Transverse colon (tissue), 4 donors: ENCODE data around the gene FKBP1C. TPM values are rescaled to one million over a fixed set of nuclear protein-coding genes. Genes with fewer than 3 reads are reported as not detected.
"Not testable (repeated sequence)": the region's sequence is repeated elsewhere in the genome, so short reads cannot be mapped to it uniquely, and the experiment has no call there.

Source experiments
- DNase-seq: peaks from one replicate; pipeline ENCODE4 v3.0.0-alpha.2; 2019
- H3K27ac ChIP-seq, 4 donors: fragments of 200-600 bp; sonication (generic); 2 replicates each; pipeline ENCODE4 v1.5.1; 2016 to 2018; ENCODE audit warnings: inconsistent platforms in 4 of 4
- H3K27me3 ChIP-seq: fragments of 200-600 bp; sonication (generic); 2 replicates; pipeline ENCODE4 v1.5.1; 2017; ENCODE audit warnings: inconsistent platforms
- H3K36me3 ChIP-seq, 4 donors: fragments of 200-600 bp; sonication (generic); 2 replicates each; pipeline ENCODE4 v1.5.1; 2017 to 2019; ENCODE audit warnings: inconsistent platforms in 4 of 4
- H3K4me1 ChIP-seq, 4 donors: fragments of 200-600 bp; sonication (generic); 2 replicates each; pipeline ENCODE4 v1.5.1; 2017 to 2020; ENCODE audit warnings: inconsistent platforms in 4 of 4
- H3K4me3 ChIP-seq, 4 donors: fragments of 200-600 bp; sonication (generic); 1 replicate in 1 of 4; 2 replicates in 3 of 4; pipeline versions ENCODE4 v1.5.1 to v1.6.1; 2017 to 2019; ENCODE audit warnings: inconsistent platforms in 4 of 4
- H3K9me3 ChIP-seq, 2 donors: fragments of 200-600 bp; sonication (generic); 2 replicates each; pipeline ENCODE4 v1.5.1; 2017 to 2019; ENCODE audit warnings: inconsistent platforms in 2 of 2
- EP300 ChIP-seq: sonication (generic); formaldehyde crosslinking; IDR thresholded peaks from one replicate; pipeline ENCODE4 v1.6.1; 2017; ENCODE audit warnings: antibody characterized with exemption, low read depth
- POLR2A ChIP-seq: fragments of 450-650 bp; IDR thresholded peaks from one replicate; pipeline ENCODE4 v1.6.1; 2016; ENCODE audit warnings: antibody characterized with exemption, mild to moderate bottlenecking, moderate library complexity
- POLR2AphosphoS5 ChIP-seq, 3 donors: sonication (generic); formaldehyde crosslinking; IDR thresholded peaks; one replicate each; pipeline ENCODE4 v1.6.1; 2016; ENCODE audit warnings: antibody characterized with exemption in 3 of 3
- WGBS, 2 donors: methylation state at CpG; one replicate each; pipeline ENCODE4 v1.1.5; 2018; ENCODE audit warnings: low coverage in 1 of 2; 5-methylcytosine and 5-hydroxymethylcytosine counted together
- in situ Hi-C, 4 donors: fragments of 200-750 bp; cut with MboI; loops; one replicate each; pipeline versions ENCODE4 v1.15.0 to v1.15.1; 2017; ENCODE audit warnings: low sequenced_read_pairs in 3 of 4, low pct_ligation_motif_present in 1 of 4, low pct_unique_long_range_greater_than_20kb in 1 of 4
- intact Hi-C: fragments of 100-400 bp; cut with DNase I; formaldehyde crosslinking; loops from one replicate; pipeline ENCODE4 v1.15.1; 2023; ENCODE audit warnings: low total_unique reads
- total RNA-seq, 4 donors: library from RNA; depleted of rRNA; stranded (reverse); fragments of >200 nt; gene quantifications; one replicate each; pipeline ENCODE4 v1.1.0, GENCODE V29; 2016
- TF ChIP-seq, protein P1 (sequence below), 5 experiments: fragments of 200-600 bp in 3 of 5; fragments of 450-650 bp in 2 of 5; sonication (generic) in 3 of 5; IDR thresholded peaks; 1 replicate in 2 of 5; 2 replicates in 3 of 5; pipeline ENCODE4 v1.5.1; 2016 to 2017; ENCODE audit warnings: antibody characterized with exemption in 5 of 5, inconsistent platforms in 3 of 5, mild to moderate bottlenecking in 2 of 5, moderate library complexity in 1 of 5

Gene FKBP1C
- total RNA-seq, result under 1 TPM in 1 of 4 donors, not detected in 3; 0.41 TPM

DNA sequence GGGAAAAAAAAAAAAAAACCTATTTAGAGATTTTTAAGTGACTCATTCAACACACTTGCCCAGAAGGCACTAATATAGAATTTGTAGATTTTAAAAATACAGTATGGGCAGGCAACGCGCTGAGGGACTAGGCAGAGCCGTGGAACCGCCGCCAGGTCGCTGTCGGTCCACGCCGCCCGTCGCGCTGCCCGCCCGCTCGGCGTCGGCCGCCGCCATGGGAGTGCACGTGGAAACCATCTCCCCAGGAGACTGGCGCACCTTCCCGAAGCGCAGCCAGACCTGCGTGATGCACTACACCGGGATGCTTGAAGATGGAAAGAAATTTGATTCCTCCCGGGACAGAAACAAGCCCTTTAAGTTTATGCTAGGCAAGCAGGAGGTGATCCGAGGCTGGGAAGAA is at the start of gene FKBP1C:
FKBP1C (plus strand) TSS at position 127 of the 400 bp plus-strand sequence.
- H3K27ac ChIP-seq, H3K4me1 ChIP-seq, DNase-seq, H3K4me3 ChIP-seq, intact Hi-C loops, H3K36me3 ChIP-seq, in situ Hi-C loops, H3K27me3 ChIP-seq: not testable (repeated sequence)
- WGBS, 2 donors, result 94 to 100% methylated on average over 2 to 27 of the region's 27 CpGs
- peaks cover 10% of the 10 kb centered on the region in 2 donors for H3K9me3 ChIP-seq

DNA sequence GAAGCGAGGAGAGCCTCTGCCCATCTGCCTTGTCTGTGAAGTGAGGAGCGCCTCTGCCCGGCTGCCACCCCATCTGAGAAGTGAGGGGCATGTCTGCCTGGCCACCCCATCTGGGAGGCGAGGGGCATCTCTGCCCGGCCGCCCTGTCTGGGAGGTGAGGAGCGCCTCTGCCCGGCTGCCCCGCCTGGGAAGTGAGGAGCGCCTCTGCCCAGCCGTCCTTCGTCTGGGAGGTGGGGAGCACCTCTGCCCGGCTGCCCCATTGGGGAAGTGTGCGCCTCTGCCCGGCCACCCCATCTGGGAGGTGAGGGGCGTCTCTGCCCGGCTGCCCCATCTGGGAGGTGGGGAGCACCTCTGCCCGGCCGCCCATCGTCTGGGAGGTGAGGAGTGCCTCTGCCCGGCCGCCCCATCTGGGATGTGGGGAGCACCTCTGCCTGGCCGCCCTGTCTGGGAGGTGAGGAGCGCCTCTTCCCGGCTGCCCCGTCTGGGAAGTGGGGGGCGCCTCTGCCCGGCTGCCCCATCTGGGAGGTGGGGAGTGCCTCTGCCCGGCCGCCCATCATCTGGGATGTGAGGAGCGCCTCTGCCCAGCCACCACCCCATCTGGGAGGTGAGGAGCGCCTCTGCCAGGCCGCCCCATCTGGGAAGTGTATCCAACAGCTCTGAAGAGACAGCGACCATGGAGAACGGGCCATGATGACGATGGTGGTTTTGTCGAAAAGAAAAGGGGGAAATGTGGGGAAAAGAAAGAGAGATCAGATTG is 47.0 kb upstream of the FKBP1C start:
- H3K27me3 ChIP-seq, H3K27ac ChIP-seq, H3K4me1 ChIP-seq, H3K9me3 ChIP-seq, H3K4me3 ChIP-seq, intact Hi-C loops, in situ Hi-C loops, DNase-seq, H3K36me3 ChIP-seq: not testable (repeated sequence)
- WGBS, 2 donors, result 65 to 88% methylated on average over 4 to 27 of the region's 37 CpGs

DNA sequence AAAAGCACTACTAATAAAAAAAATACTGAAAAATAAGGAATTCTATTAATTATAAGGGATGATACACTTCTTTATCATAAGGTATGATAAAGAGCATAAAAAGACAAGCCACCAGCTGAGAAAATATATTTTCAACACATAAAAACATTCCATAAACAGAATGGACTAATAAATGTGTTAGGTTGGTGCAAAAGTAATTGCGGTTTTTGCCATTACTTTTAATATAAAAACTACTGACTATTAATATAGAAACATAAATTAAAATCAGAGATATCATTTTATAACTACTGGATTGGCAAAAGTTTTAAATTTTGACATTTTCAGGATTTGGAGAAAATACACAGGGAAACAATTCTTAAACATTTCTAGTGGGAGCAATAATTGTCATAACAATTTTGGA is 37.1 kb upstream of the FKBP1C start:
- intact Hi-C loops, result no loop called here
- Histone ChIP-seq H3K4me3 (no peak overlapping the region), H3K9me3 (no peaks in the 10 kb centered on the region), H3K4me1 (no peaks in the 10 kb centered on the region), H3K36me3 (no peaks in the 10 kb centered on the region), H3K27me3 (no peaks in the 10 kb centered on the region), H3K27ac (no peak overlapping the region)
- no peak for TF ChIP-seq POLR2A
- TF ChIP-seq, protein P1, sequence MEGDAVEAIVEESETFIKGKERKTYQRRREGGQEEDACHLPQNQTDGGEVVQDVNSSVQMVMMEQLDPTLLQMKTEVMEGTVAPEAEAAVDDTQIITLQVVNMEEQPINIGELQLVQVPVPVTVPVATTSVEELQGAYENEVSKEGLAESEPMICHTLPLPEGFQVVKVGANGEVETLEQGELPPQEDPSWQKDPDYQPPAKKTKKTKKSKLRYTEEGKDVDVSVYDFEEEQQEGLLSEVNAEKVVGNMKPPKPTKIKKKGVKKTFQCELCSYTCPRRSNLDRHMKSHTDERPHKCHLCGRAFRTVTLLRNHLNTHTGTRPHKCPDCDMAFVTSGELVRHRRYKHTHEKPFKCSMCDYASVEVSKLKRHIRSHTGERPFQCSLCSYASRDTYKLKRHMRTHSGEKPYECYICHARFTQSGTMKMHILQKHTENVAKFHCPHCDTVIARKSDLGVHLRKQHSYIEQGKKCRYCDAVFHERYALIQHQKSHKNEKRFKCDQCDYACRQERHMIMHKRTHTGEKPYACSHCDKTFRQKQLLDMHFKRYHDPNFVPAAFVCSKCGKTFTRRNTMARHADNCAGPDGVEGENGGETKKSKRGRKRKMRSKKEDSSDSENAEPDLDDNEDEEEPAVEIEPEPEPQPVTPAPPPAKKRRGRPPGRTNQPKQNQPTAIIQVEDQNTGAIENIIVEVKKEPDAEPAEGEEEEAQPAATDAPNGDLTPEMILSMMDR (IDR thresholded peaks at IDR 0.05), result no peak
- no peak for TF ChIP-seq POLR2AphosphoS5 (IDR thresholded peaks at IDR 0.05)
- no peak for TF ChIP-seq EP300
- in situ Hi-C loops, result no loop called here
- no peak for DNase-seq
- 82 to 85% methylated on average over 1 of the region's 1 CpG for WGBS, 2 donors

DNA sequence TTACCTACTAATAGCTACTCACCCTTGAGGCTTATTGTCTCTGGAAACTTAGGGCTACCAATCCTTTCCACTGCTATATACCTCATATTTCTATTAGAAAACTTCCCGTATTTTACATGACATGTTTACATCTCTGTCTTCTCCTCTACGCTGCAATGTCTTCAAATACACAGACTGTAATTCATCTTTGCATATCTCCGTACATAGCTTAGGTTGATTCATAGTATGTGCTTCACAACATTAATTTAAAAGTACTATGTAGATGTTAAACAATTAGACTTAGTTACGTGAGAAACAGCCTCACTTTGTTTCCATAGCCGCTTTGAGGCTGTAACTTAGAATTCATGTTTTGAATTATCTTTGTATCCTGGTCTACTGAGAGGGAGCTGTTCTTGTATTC is 35.1 kb upstream of the FKBP1C start:
- no peaks in the 10 kb centered on the region for H3K27me3 ChIP-seq
- 55 to 63% methylated on average over 5 of the region's 5 CpGs for WGBS, 2 donors
- H3K9me3 ChIP-seq, result no peaks in the 10 kb centered on the region
- no peak overlapping the region for H3K27ac ChIP-seq
- TF ChIP-seq POLR2A, result no peak
- no peak for TF ChIP-seq POLR2AphosphoS5 (IDR thresholded peaks at IDR 0.05)
- TF ChIP-seq EP300, result no peak
- in situ Hi-C loops, result no loop called here
- H3K4me3 ChIP-seq, result no peak overlapping the region
- DNase-seq, result no peak
- intact Hi-C loops, result no loop called here
- no peaks in the 10 kb centered on the region for H3K36me3 ChIP-seq
- no peaks in the 10 kb centered on the region for H3K4me1 ChIP-seq

DNA sequence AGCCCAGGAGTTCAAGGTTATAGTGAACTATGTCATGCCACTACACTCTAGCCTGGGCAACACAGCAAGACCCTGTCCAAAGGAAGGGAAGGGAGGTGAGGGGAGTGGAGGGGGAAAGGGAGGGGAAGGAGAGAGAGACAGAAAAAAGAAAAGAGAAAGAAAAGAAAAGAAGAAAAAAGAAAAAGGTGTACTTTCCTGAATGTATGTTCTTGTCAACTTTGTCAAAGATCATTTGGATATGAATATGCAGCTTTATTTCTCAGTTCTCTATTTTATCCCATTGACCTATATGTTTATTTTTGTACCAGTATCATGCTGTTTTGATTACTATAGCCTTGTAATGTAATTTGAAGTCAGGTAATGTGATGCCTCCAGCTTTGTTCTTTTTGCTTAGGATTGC is 30.9 kb upstream of the FKBP1C start:
- no peaks in the 10 kb centered on the region for H3K36me3 ChIP-seq

More for the DNA sequence above, 30.9 kb upstream of the FKBP1C start:
- TF ChIP-seq EP300 (no peak), POLR2AphosphoS5 (IDR thresholded peaks at IDR 0.05) (no peak), POLR2A (no peak)
- TF ChIP-seq, protein P1 (IDR thresholded peaks at IDR 0.05), result no peak
- Histone ChIP-seq H3K9me3 (no peaks in the 10 kb centered on the region), H3K27me3 (no peaks in the 10 kb centered on the region), H3K27ac (no peak overlapping the region), H3K4me1 (no peaks in the 10 kb centered on the region), H3K4me3 (no peak overlapping the region)
- intact Hi-C loops, result no loop called here
- no peak for DNase-seq
- in situ Hi-C loops, result no loop called here
